GM18519 (cell line): ENCODE measurements around the gene KRTAP10-12.
"Not testable (repeated sequence)": the region's sequence is repeated elsewhere in the genome, so short reads cannot be mapped to it uniquely, and the experiment has no call there.

Experiments used
- ATAC-seq: cut with Tn5 transposase; IDR thresholded peaks from one replicate; pipeline ENCODE4 v1.9.1; 2021; ENCODE audit warnings: mild to moderate bottlenecking, moderate library complexity; ENCODE audit not compliant: unreplicated experiment, low FRiP score

The KRTAP10-12 gene

GRCh38 chr21:44667612-44668011 is 29.4 kb upstream of the KRTAP10-12 start:
- ATAC-seq, result no peak

GRCh38 chr21:44670642-44671432 is 26.1 kb upstream of the KRTAP10-12 start:
- no peak for ATAC-seq

GRCh38 chr21:44671911-44672310 is 25.1 kb upstream of the KRTAP10-12 start:
- ATAC-seq, result no peak

GRCh38 chr21:44677881-44678280 is 19.1 kb upstream of the KRTAP10-12 start:
- no peak for ATAC-seq

- no peak for ATAC-seq
Observed at GRCh38 chr21:44681152-44681551, 15.8 kb upstream of the KRTAP10-12 start.

- ATAC-seq, result no peak
Observed at GRCh38 chr21:44681861-44682579, 15.0 kb upstream of the KRTAP10-12 start, which contains the start of gene KRTAP12-1. KRTAP12-1 (minus strand) TSS chr21:44682163; CDS start chr21:44682123, 40 bp downstream.

- ATAC-seq, result no peak
Observed at GRCh38 chr21:44682580-44683151, 14.3 kb upstream of the KRTAP10-12 start.

GRCh38 chr21:44684077-44684476 is 12.9 kb upstream of the KRTAP10-12 start:
- no peak for ATAC-seq

- ATAC-seq, result no peak
Observed at GRCh38 chr21:44684483-44684882, 12.5 kb upstream of the KRTAP10-12 start.

- ATAC-seq, result not testable (repeated sequence)
Observed at GRCh38 chr21:44685050-44685449, 11.9 kb upstream of the KRTAP10-12 start.

GRCh38 chr21:44686000-44686781 is 10.8 kb upstream of the KRTAP10-12 start:
- no peak for ATAC-seq

- no peak for ATAC-seq
Observed at GRCh38 chr21:44686843-44687561, 10.0 kb upstream of the KRTAP10-12 start.

GRCh38 chr21:44687671-44688070 is 9.3 kb upstream of the KRTAP10-12 start:
- no peak for ATAC-seq

- ATAC-seq, result not testable (repeated sequence)
Observed at GRCh38 chr21:44689740-44690139, 7.2 kb upstream of the KRTAP10-12 start.

GRCh38 chr21:44691686-44692085 is 5.3 kb upstream of the KRTAP10-12 start:
- ATAC-seq, result no peak

- ATAC-seq, result no peak
Observed at GRCh38 chr21:44692798-44693512, 4.0 kb upstream of the KRTAP10-12 start.

- no peak for ATAC-seq
Observed at GRCh38 chr21:44694776-44695175, 2.2 kb upstream of the KRTAP10-12 start.

- no peak for ATAC-seq
Observed at GRCh38 chr21:44695184-44695583, 1.8 kb upstream of the KRTAP10-12 start.

GRCh38 chr21:44695641-44696040 is 1.3 kb upstream of the KRTAP10-12 start:
- no peak for ATAC-seq
